Progenitor cell of endocrine pancreas (in vitro differentiated cells): Measurements from ENCODE around the gene LLGL1. TPM values are rescaled to one million over a fixed set of nuclear protein-coding genes. Genes with fewer than 3 reads are reported as not detected.

Experiments used
- DNase-seq: peaks from one replicate; pipeline ENCODE4 v3.0.0; 2021; ENCODE audit warnings: low spot score; ENCODE audit not compliant: unreplicated experiment
- H3K27ac Mint-ChIP-seq: 2 replicates; pipeline ENCODE4 v1.8.0; 2021; ENCODE audit warnings: mild to moderate bottlenecking, moderate library complexity, mixed read lengths
- H3K27me3 Mint-ChIP-seq: 2 replicates; pipeline ENCODE4 v1.8.0; 2021; ENCODE audit warnings: mixed read lengths
- H3K36me3 Mint-ChIP-seq: 2 replicates; pipeline ENCODE4 v1.8.0; 2022; ENCODE audit warnings: mixed read lengths; ENCODE audit not compliant: insufficient read depth
- H3K4me1 Mint-ChIP-seq: 2 replicates; pipeline ENCODE4 v1.8.0; 2021; ENCODE audit warnings: low read depth, mixed read lengths
- H3K4me3 Mint-ChIP-seq: 2 replicates; pipeline ENCODE4 v1.8.0; 2021; ENCODE audit warnings: low read depth, mild to moderate bottlenecking, moderate library complexity, mixed read lengths
- H3K9me3 Mint-ChIP-seq: 2 replicates; pipeline ENCODE4 v1.8.0; 2021; ENCODE audit warnings: low read depth, mixed read lengths
- CTCF ChIP-seq: fragments of 200-600 bp; sonication (generic); IDR thresholded peaks from one replicate; pipeline ENCODE4 v1.5.0; 2021; ENCODE audit warnings: antibody characterized with exemption, mild to moderate bottlenecking; ENCODE audit not compliant: unreplicated experiment
- total RNA-seq: library from RNA; stranded (reverse); gene quantifications from 2 replicates; pipeline ENCODE4 v1.2.1, GENCODE V29; 2021

LLGL1 gene
- total RNA-seq, 1 donor from 2014 or later = 76.7 TPM

- H3K27ac Mint-ChIP-seq = no peak overlapping the region
- TF ChIP-seq CTCF = no peak
- H3K27me3 Mint-ChIP-seq = no peaks in the 10 kb centered on the region
- no peak overlapping the region for H3K4me3 Mint-ChIP-seq
- DNase-seq = no peak
- H3K9me3 Mint-ChIP-seq = no peaks in the 10 kb centered on the region
- no peaks in the 10 kb centered on the region for H3K4me1 Mint-ChIP-seq
- peaks cover 7% of the 10 kb centered on the region for H3K36me3 Mint-ChIP-seq
These were observed 11.1 kb downstream of the LLGL1 start for GRCh38 chr17:18236494-18236893.

GRCh38 chr17:18237461-18237860 lies 12.0 kb downstream of the LLGL1 start:
- Mint-ChIP-seq H3K9me3 (no peaks in the 10 kb centered on the region), H3K27ac (no peak overlapping the region), H3K36me3 (peaks cover 7% of the 10 kb centered on the region), H3K27me3 (no peaks in the 10 kb centered on the region), H3K4me1 (no peaks in the 10 kb centered on the region), H3K4me3 (no peak overlapping the region)
- no peak for DNase-seq
- no peak for TF ChIP-seq CTCF

GRCh38 chr17:18238299-18238698 lies 12.9 kb downstream of the LLGL1 start:
- H3K4me3 Mint-ChIP-seq = no peak overlapping the region
- H3K27me3 Mint-ChIP-seq = no peaks in the 10 kb centered on the region
- H3K36me3 Mint-ChIP-seq = peaks cover 8% of the 10 kb centered on the region
- H3K4me1 Mint-ChIP-seq = no peaks in the 10 kb centered on the region
- H3K9me3 Mint-ChIP-seq = no peaks in the 10 kb centered on the region
- no peak for TF ChIP-seq CTCF
- no peak overlapping the region for H3K27ac Mint-ChIP-seq
- DNase-seq = no peak

GRCh38 chr17:18240449-18240848 lies 15.0 kb downstream of the LLGL1 start:
- H3K27ac Mint-ChIP-seq = no peak overlapping the region
- no peak for DNase-seq
- H3K27me3 Mint-ChIP-seq = no peaks in the 10 kb centered on the region
- TF ChIP-seq CTCF = no peak
- peaks cover 10% of the 10 kb centered on the region for H3K36me3 Mint-ChIP-seq
- no peak overlapping the region for H3K4me3 Mint-ChIP-seq
- H3K4me1 Mint-ChIP-seq = no peaks in the 10 kb centered on the region
- H3K9me3 Mint-ChIP-seq = no peaks in the 10 kb centered on the region

GRCh38 chr17:18241229-18241871 lies 15.9 kb downstream of the LLGL1 start:
- peaks cover 9% of the 10 kb centered on the region for H3K36me3 Mint-ChIP-seq

More at GRCh38 chr17:18241229-18241871, 15.9 kb downstream of the LLGL1 start:
- H3K9me3 Mint-ChIP-seq = no peaks in the 10 kb centered on the region
- no peak for TF ChIP-seq CTCF
- no peak overlapping the region for H3K4me3 Mint-ChIP-seq
- no peak for DNase-seq
- H3K27ac Mint-ChIP-seq = peak overlapping the region; percentile 62
- no peaks in the 10 kb centered on the region for H3K27me3 Mint-ChIP-seq
- H3K4me1 Mint-ChIP-seq = no peaks in the 10 kb centered on the region
